HEK293 (cell line): ENCODE results near the gene ALG6.

Experiments
- CTCF ChIA-PET: fragments of 350-600 bp; formaldehyde crosslinking; extraction: SDS; loops from one replicate; lab custom pipeline; 2021; ENCODE audit warnings: antibody characterized with exemption; lab: Yijun Ruan, JAX
- POLR2A ChIA-PET: fragments of 300-600 bp; formaldehyde crosslinking; extraction: SDS; loops from one replicate; lab custom pipeline; 2020; ENCODE audit warnings: antibody characterized with exemption, inconsistent platforms; lab: Yijun Ruan, JAX
- H3K27ac ChIP-seq: fragments of 200-500 bp; sonication (Bioruptor generic); 2 replicates; pipeline ENCODE4 v1.5.1; 2014; ENCODE audit warnings: low read depth, low read length, control low read depth, inconsistent platforms; ENCODE audit errors: extremely low read depth
- H3K36me3 ChIP-seq, 2 experiments: fragments of 200-500 bp in 1 of 2; sonication (Bioruptor generic) in 1 of 2; 1 replicate in 1 of 2; 2 replicates in 1 of 2; pipeline ENCODE4 v1.5.1; 2014 to 2017; ENCODE audit warnings: inconsistent platforms in 2 of 2, low read length in 2 of 2; ENCODE audit not compliant: control insufficient read depth in 2 of 2, insufficient read depth in 1 of 2
- H3K4me1 ChIP-seq: fragments of 200-500 bp; sonication (Bioruptor generic); 2 replicates; pipeline ENCODE4 v1.5.1; 2014; ENCODE audit warnings: mild to moderate bottlenecking, low read length, inconsistent platforms; ENCODE audit not compliant: control insufficient read depth, insufficient read depth
- H3K4me3 ChIP-seq: 2 replicates; pipeline ENCODE4 v1.5.1; 2011; ENCODE audit warnings: low read depth, mild to moderate bottlenecking, control low read depth, low read length, moderate library complexity
- H3K9me3 ChIP-seq: fragments of 200-500 bp; sonication (Bioruptor generic); 2 replicates; pipeline ENCODE4 v1.5.1; 2014; ENCODE audit warnings: low read depth, low read length, inconsistent platforms; ENCODE audit not compliant: control insufficient read depth, insufficient read depth
- GFI1B ChIP-seq: fragments of 450-650 bp; formaldehyde crosslinking; IDR thresholded peaks from 2 replicates; pipeline ENCODE4 v1.5.1; 2016; ENCODE audit warnings: missing biosample characterization, missing genetic modification characterization
- ZNF138 ChIP-seq: fragments of 450-650 bp; formaldehyde crosslinking; IDR thresholded peaks from 2 replicates; pipeline ENCODE4 v1.5.1; 2016; ENCODE audit warnings: missing biosample characterization, missing genetic modification characterization, borderline replicate concordance
- ZNF169 ChIP-seq: fragments of 450-650 bp; formaldehyde crosslinking; IDR thresholded peaks from 2 replicates; pipeline ENCODE4 v1.5.1; 2016; ENCODE audit warnings: missing biosample characterization, missing genetic modification characterization
- ZNF239 ChIP-seq: fragments of 450-650 bp; formaldehyde crosslinking; IDR thresholded peaks from 2 replicates; pipeline ENCODE4 v1.5.1; 2016; ENCODE audit warnings: missing biosample characterization, missing genetic modification characterization
- ZNF433 ChIP-seq: fragments of 450-650 bp; formaldehyde crosslinking; IDR thresholded peaks from 2 replicates; pipeline ENCODE4 v1.5.1; 2016; ENCODE audit warnings: missing biosample characterization, missing genetic modification characterization, low read depth
- ZNF548 ChIP-seq: fragments of 450-650 bp; formaldehyde crosslinking; IDR thresholded peaks from 2 replicates; pipeline ENCODE4 v1.5.1; 2016; ENCODE audit warnings: missing biosample characterization, missing genetic modification characterization
- ZNF558 ChIP-seq: fragments of 450-650 bp; formaldehyde crosslinking; IDR thresholded peaks from 2 replicates; pipeline ENCODE4 v1.5.1; 2016; ENCODE audit warnings: missing biosample characterization, missing genetic modification characterization
- ZNF623 ChIP-seq: fragments of 450-650 bp; formaldehyde crosslinking; IDR thresholded peaks from 2 replicates; pipeline ENCODE4 v1.5.1; 2016; ENCODE audit warnings: missing biosample characterization, missing genetic modification characterization
- ZNF768 ChIP-seq: fragments of 450-650 bp; formaldehyde crosslinking; IDR thresholded peaks from 2 replicates; pipeline ENCODE4 v1.5.1; 2018; ENCODE audit warnings: missing biosample characterization, mild to moderate bottlenecking, missing genetic modification characterization
- ZNF830 ChIP-seq: fragments of 450-650 bp; IDR thresholded peaks from 2 replicates; pipeline ENCODE4 v1.5.0; 2018; ENCODE audit warnings: missing biosample characterization, missing genetic modification characterization, low read depth, mild to moderate bottlenecking, moderate library complexity
- TF ChIP-seq, protein P1 (sequence below): fragments of 450-650 bp; formaldehyde crosslinking; IDR thresholded peaks from 2 replicates; pipeline ENCODE4 v1.5.1; 2016; ENCODE audit warnings: missing biosample characterization, missing genetic modification characterization
- TF ChIP-seq, protein P2 (sequence below): fragments of 450-650 bp; formaldehyde crosslinking; IDR thresholded peaks from 2 replicates; pipeline ENCODE4 v1.5.1; 2016; ENCODE audit warnings: missing biosample characterization, missing genetic modification characterization
- TF ChIP-seq, protein P3 (sequence below): fragments of 450-650 bp; formaldehyde crosslinking; conservative IDR thresholded peaks from 2 replicates; pipeline ENCODE4 v1.5.1; 2016; ENCODE audit warnings: low read depth, missing biosample characterization, missing genetic modification characterization

The ALG6 gene

DNA sequence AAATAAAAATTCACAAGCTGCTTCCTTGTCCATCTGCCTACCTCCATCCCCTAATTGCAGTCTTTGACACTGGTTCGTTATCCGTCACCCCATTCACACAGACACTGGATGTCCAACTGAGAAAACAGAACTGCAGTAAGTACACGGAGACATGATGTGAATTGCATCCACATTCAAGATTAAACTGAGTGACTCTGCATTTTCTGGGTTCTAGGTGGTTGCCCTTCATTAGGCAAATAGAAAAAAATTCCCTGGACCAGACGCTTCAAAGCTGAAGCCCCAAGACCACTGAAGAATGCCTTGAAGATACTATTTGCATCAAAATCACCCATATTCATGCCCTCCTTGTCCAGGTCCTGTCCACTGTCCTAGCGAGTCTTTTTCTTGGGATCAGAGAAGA is 7.9 kb upstream of the ALG6 start (continued):
- TF ChIP-seq, protein P1, sequence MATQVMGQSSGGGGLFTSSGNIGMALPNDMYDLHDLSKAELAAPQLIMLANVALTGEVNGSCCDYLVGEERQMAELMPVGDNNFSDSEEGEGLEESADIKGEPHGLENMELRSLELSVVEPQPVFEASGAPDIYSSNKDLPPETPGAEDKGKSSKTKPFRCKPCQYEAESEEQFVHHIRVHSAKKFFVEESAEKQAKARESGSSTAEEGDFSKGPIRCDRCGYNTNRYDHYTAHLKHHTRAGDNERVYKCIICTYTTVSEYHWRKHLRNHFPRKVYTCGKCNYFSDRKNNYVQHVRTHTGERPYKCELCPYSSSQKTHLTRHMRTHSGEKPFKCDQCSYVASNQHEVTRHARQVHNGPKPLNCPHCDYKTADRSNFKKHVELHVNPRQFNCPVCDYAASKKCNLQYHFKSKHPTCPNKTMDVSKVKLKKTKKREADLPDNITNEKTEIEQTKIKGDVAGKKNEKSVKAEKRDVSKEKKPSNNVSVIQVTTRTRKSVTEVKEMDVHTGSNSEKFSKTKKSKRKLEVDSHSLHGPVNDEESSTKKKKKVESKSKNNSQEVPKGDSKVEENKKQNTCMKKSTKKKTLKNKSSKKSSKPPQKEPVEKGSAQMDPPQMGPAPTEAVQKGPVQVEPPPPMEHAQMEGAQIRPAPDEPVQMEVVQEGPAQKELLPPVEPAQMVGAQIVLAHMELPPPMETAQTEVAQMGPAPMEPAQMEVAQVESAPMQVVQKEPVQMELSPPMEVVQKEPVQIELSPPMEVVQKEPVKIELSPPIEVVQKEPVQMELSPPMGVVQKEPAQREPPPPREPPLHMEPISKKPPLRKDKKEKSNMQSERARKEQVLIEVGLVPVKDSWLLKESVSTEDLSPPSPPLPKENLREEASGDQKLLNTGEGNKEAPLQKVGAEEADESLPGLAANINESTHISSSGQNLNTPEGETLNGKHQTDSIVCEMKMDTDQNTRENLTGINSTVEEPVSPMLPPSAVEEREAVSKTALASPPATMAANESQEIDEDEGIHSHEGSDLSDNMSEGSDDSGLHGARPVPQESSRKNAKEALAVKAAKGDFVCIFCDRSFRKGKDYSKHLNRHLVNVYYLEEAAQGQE = no peak
- TF ChIP-seq ZNF768 (tag by site-specific recombination) (no peak), ZNF239 (no peak), ZNF433 (tag by site-specific recombination) (no peak), ZNF169 (tag by site-specific recombination) (no peak), ZNF830 (tag by site-specific recombination) (no peak)
- TF ChIP-seq, protein P2, sequence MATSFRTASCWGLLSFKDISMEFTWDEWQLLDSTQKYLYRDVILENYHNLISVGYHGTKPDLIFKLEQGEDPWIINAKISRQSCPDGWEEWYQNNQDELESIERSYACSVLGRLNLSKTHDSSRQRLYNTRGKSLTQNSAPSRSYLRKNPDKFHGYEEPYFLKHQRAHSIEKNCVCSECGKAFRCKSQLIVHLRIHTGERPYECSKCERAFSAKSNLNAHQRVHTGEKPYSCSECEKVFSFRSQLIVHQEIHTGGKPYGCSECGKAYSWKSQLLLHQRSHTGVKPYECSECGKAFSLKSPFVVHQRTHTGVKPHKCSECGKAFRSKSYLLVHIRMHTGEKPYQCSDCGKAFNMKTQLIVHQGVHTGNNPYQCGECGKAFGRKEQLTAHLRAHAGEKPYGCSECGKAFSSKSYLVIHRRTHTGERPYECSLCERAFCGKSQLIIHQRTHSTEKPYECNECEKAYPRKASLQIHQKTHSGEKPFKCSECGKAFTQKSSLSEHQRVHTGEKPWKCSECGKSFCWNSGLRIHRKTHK (tag by site-specific recombination) = no peak

DNA sequence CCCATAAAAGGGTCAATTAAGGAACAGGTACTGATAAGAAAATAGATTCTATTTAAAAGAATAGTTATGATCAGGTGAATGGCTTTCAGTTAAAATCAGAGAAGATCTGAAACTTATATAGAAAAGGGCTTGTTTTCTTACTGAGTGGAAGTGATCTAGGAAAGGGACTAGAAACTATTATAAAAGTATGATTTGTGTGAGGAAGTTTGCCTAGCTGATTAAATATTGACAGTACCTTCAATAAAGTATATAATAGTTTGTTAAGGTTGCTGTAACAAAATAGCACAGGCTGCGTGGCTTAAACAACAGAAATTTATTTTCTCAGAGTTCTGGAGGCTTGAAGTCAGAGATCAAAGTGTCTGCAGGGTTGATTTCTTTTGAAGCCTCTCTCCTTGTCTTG is 5.4 kb upstream of the ALG6 start:
- no peaks in the 10 kb centered on the region for H3K4me1 ChIP-seq
- no peak for TF ChIP-seq GFI1B (tag by site-specific recombination)
- TF ChIP-seq ZNF548 (tag by site-specific recombination) = no peak
- no peak for TF ChIP-seq ZNF558 (tag by site-specific recombination)
- TF ChIP-seq, protein P3, sequence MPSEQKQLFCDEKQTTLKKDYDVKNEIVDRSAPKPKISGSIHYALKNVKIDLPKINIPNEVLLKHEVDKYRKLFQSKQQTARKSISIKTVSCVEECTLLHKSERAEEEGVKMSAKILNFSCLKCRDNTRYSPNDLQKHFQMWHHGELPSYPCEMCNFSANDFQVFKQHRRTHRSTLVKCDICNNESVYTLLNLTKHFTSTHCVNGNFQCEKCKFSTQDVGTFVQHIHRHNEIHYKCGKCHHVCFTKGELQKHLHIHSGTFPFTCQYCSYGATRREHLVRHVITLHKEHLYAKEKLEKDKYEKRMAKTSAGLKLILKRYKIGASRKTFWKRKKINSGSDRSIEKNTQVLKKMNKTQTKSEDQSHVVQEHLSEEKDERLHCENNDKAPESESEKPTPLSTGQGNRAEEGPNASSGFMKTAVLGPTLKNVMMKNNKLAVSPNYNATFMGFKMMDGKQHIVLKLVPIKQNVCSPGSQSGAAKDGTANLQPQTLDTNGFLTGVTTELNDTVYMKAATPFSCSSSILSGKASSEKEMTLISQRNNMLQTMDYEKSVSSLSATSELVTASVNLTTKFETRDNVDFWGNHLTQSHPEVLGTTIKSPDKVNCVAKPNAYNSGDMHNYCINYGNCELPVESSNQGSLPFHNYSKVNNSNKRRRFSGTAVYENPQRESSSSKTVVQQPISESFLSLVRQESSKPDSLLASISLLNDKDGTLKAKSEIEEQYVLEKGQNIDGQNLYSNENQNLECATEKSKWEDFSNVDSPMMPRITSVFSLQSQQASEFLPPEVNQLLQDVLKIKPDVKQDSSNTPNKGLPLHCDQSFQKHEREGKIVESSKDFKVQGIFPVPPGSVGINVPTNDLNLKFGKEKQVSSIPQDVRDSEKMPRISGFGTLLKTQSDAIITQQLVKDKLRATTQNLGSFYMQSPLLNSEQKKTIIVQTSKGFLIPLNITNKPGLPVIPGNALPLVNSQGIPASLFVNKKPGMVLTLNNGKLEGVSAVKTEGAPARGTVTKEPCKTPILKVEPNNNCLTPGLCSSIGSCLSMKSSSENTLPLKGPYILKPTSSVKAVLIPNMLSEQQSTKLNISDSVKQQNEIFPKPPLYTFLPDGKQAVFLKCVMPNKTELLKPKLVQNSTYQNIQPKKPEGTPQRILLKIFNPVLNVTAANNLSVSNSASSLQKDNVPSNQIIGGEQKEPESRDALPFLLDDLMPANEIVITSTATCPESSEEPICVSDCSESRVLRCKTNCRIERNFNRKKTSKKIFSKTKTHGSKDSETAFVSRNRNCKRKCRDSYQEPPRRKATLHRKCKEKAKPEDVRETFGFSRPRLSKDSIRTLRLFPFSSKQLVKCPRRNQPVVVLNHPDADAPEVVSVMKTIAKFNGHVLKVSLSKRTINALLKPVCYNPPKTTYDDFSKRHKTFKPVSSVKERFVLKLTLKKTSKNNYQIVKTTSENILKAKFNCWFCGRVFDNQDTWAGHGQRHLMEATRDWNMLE = no peak
- TF ChIP-seq ZNF138 (tag by site-specific recombination) = no peak
- H3K36me3 ChIP-seq = no peaks in the 10 kb centered on the region
- ChIA-PET POLR2A (no interaction called here), CTCF (interaction anchor here (0.6 kb wide), 1 partner anchor 26 kb away, joined by 3 read pairs; no protein-coding TSS in a partner anchor)
- H3K4me3 ChIP-seq = no peak overlapping the region
- no peak overlapping the region for H3K27ac ChIP-seq
- no peaks in the 10 kb centered on the region for H3K9me3 ChIP-seq

DNA sequence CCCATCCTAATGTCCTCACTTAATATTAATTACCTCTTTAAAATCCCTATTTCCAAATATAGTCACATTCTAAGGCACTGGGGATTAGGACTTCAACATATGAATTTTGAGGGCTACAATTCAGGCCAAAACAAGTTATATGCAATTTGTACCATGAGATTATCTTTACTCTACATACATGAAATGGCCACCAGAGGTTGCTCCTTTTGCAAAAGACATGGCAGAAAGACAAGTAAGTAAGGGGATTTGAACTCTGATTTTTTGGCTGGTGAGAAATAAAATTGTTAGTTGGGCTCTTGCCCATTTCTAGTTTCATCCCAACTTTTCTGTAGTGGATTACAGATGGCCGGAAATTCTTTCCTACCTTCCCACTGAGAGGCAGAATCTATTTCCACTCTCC is 4.8 kb upstream of the ALG6 start:
- CTCF ChIA-PET = no interaction called here
- H3K4me3 ChIP-seq = no peak overlapping the region
- no peaks in the 10 kb centered on the region for H3K36me3 ChIP-seq
- H3K9me3 ChIP-seq = no peaks in the 10 kb centered on the region
- TF ChIP-seq ZNF623 (tag by site-specific recombination) = no peak
- H3K4me1 ChIP-seq = no peaks in the 10 kb centered on the region
- H3K27ac ChIP-seq = no peak overlapping the region
- POLR2A ChIA-PET = no interaction called here
